Osteoblast (primary cell): ENCODE measurements around the gene CST7. TPM values are rescaled to one million over a fixed set of nuclear protein-coding genes. Genes with fewer than 3 reads are reported as not detected.

ENCODE experiments used
- DNase-seq: peaks from one replicate; pipeline ENCODE4 v3.0.0; 2011; ENCODE audit warnings: low spot score, mixed read lengths; ENCODE audit not compliant: insufficient read length; ENCODE audit errors: missing footprints
- H2AFZ ChIP-seq: 2 replicates; pipeline ENCODE4 v1.6.0; 2011; ENCODE audit warnings: mild to moderate bottlenecking, low read length
- H3K27ac ChIP-seq: 2 replicates; pipeline ENCODE4 v1.5.1; 2011; ENCODE audit warnings: mild to moderate bottlenecking, low read depth, low read length, moderate library complexity
- H3K27me3 ChIP-seq: 2 replicates; pipeline ENCODE4 v1.6.0; 2012; ENCODE audit warnings: mild to moderate bottlenecking, control low read depth, inconsistent platforms, low read length, moderate library complexity; ENCODE audit not compliant: insufficient read depth
- H3K36me3 ChIP-seq: 2 replicates; pipeline ENCODE4 v1.5.1; 2011; ENCODE audit warnings: mild to moderate bottlenecking, low read length, control low read depth, moderate library complexity; ENCODE audit not compliant: insufficient read depth
- H3K4me1 ChIP-seq: 2 replicates; pipeline ENCODE4 v1.5.1; 2011; ENCODE audit warnings: mild to moderate bottlenecking, low read length, control low read depth, moderate library complexity; ENCODE audit not compliant: insufficient read depth
- H3K4me2 ChIP-seq: 2 replicates; pipeline ENCODE4 v1.6.0; 2011; ENCODE audit warnings: mild to moderate bottlenecking, low read length; ENCODE audit not compliant: insufficient read depth
- H3K4me3 ChIP-seq: fragments of 200-600 bp; sonication (generic); 3 replicates; pipeline ENCODE4 v1.5.1; 2012; ENCODE audit warnings: mild to moderate bottlenecking, low read length, inconsistent platforms; ENCODE audit not compliant: insufficient read depth
- H3K79me2 ChIP-seq: 2 replicates; pipeline ENCODE4 v1.6.0; 2012; ENCODE audit warnings: mild to moderate bottlenecking, low read length, control low read depth, inconsistent platforms; ENCODE audit not compliant: insufficient read depth
- H3K9me3 ChIP-seq: 2 replicates; pipeline ENCODE4 v1.5.1; 2011; ENCODE audit warnings: low read depth, low read length, control low read depth
- H4K20me1 ChIP-seq: 2 replicates; pipeline ENCODE4 v1.6.0; 2012; ENCODE audit warnings: mild to moderate bottlenecking, low read length, control low read depth; ENCODE audit not compliant: insufficient read depth
- CTCF ChIP-seq: IDR thresholded peaks from 2 replicates; pipeline ENCODE4 v1.5.1; 2011; ENCODE audit warnings: mild to moderate bottlenecking, low read depth, low read length, moderate library complexity; ENCODE audit errors: extremely low read depth
- total RNA-seq: library from RNA; depleted of rRNA; stranded (reverse); fragments of >200 nt; gene quantifications from 2 replicates; pipeline ENCODE4 v1.2.3, GENCODE V29; 2012

CST7 gene
- total RNA-seq, 1 donor, result not detected

DNA sequence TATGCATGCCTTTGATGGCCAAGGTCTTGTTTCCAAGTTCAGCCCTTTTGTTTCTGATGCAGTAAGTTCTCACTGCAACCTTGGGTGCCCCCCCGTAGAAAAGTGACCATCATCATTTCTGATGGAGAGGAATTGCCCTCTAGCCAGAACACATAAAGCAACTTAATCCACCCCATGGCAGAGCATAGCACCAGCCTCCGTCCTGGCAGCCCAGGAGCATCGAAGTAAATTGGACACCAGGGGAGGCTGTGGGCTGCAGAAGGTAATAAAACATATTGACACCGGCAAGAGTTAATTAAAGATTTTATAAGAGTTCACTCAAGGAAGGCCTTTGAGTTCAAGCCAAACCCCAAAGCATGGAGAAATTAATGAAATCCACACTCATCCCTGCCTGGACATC, 39.2 kb upstream of the CST7 start:
- Histone ChIP-seq H3K4me2 (no peak overlapping the region), H3K4me1 (no peaks in the 10 kb centered on the region), H2AFZ (no peak overlapping the region), H4K20me1 (no peaks in the 10 kb centered on the region), H3K9me3 (no peaks in the 10 kb centered on the region), H3K79me2 (no peaks in the 10 kb centered on the region), H3K27me3 (no peaks in the 10 kb centered on the region), H3K36me3 (no peaks in the 10 kb centered on the region), H3K4me3 (no peak overlapping the region), H3K27ac (no peak overlapping the region)
- no peak for TF ChIP-seq CTCF
- no peak for DNase-seq

- H2AFZ ChIP-seq, result no peak overlapping the region
- H3K4me2 ChIP-seq, result no peak overlapping the region
- DNase-seq, result no peak
- no peak for TF ChIP-seq CTCF
- H3K4me1 ChIP-seq, result no peaks in the 10 kb centered on the region
- H3K36me3 ChIP-seq, result no peaks in the 10 kb centered on the region
- H4K20me1 ChIP-seq, result no peaks in the 10 kb centered on the region
- no peaks in the 10 kb centered on the region for H3K79me2 ChIP-seq
- no peak overlapping the region for H3K27ac ChIP-seq
- no peaks in the 10 kb centered on the region for H3K27me3 ChIP-seq
- no peak overlapping the region for H3K4me3 ChIP-seq
- H3K9me3 ChIP-seq, result no peaks in the 10 kb centered on the region
Measured at GRCh38 chr20:24910461-24910860, 38.6 kb upstream of the CST7 start.

- no peak for DNase-seq
- Histone ChIP-seq H3K4me3 (no peak overlapping the region), H3K9me3 (no peaks in the 10 kb centered on the region), H3K4me1 (no peaks in the 10 kb centered on the region), H3K4me2 (no peak overlapping the region), H2AFZ (no peak overlapping the region), H4K20me1 (no peaks in the 10 kb centered on the region), H3K27ac (no peak overlapping the region), H3K36me3 (no peaks in the 10 kb centered on the region), H3K79me2 (no peaks in the 10 kb centered on the region), H3K27me3 (no peaks in the 10 kb centered on the region)
- no peak for TF ChIP-seq CTCF
Measured at GRCh38 chr20:24911461-24911860, 37.6 kb upstream of the CST7 start.

- H3K4me3 ChIP-seq, result no peak overlapping the region
- no peaks in the 10 kb centered on the region for H4K20me1 ChIP-seq
- H3K27ac ChIP-seq, result no peak overlapping the region
- TF ChIP-seq CTCF, result no peak
- H3K4me1 ChIP-seq, result no peaks in the 10 kb centered on the region
- no peak for DNase-seq
- H3K27me3 ChIP-seq, result peaks cover 8% of the 10 kb centered on the region
- no peaks in the 10 kb centered on the region for H3K36me3 ChIP-seq
- no peaks in the 10 kb centered on the region for H3K9me3 ChIP-seq
- H3K4me2 ChIP-seq, result no peak overlapping the region
- no peaks in the 10 kb centered on the region for H3K79me2 ChIP-seq
- H2AFZ ChIP-seq, result no peak overlapping the region
Measured at GRCh38 chr20:24912397-24913075, 36.5 kb upstream of the CST7 start.
